B cell (primary cell): ENCODE measurements around the gene ZNF384. TPM values are rescaled to one million over a fixed set of nuclear protein-coding genes. Genes with fewer than 3 reads are reported as not detected.

Experiments
- ATAC-seq: fragments of 200-7000 bp; cut with Tn5 transposase; one replicate; pipeline ENCODE4 v1.10.0; 2021; ENCODE audit warnings: low read depth, mild to moderate bottlenecking, moderate number of reproducible peaks, moderate library complexity
- CTCF ChIA-PET: fragments of 350-600 bp; sonication (Branson Sonifier 250); formaldehyde crosslinking; loops from one replicate; lab custom pipeline; 2021; ENCODE audit warnings: antibody characterized with exemption, inconsistent platforms; lab: Charles Lee
- POLR2A ChIA-PET: fragments of 350-600 bp; sonication (Branson Sonifier 250); formaldehyde crosslinking; loops from one replicate; lab custom pipeline; 2021; ENCODE audit warnings: antibody characterized with exemption; lab: Charles Lee
- DNase-seq: peaks from one replicate; pipeline ENCODE4 v3.0.0; 2013
- H2AFZ ChIP-seq: 2 replicates; pipeline ENCODE4 v1.6.1; 2012; ENCODE audit warnings: mild to moderate bottlenecking, low read depth, low read length; ENCODE audit not compliant: insufficient read depth, poor library complexity, severe bottlenecking
- H3K27ac ChIP-seq, 2 donors: 1 replicate in 1 of 2; 2 replicates in 1 of 2; pipeline ENCODE4 v1.5.1; 2012 to 2013; ENCODE audit warnings: low read length in 2 of 2, mild to moderate bottlenecking in 2 of 2, moderate library complexity in 1 of 2
- H3K27me3 ChIP-seq, 4 experiments: fragments of 200-600 bp in 1 of 4; sonication (generic) in 1 of 4; replicated peaks in 1 of 4; 1 replicate in 2 of 4; 2 replicates in 2 of 4; pipeline versions ENCODE4 v1.6.1 to v1.7.0; 2013 to 2016; ENCODE audit warnings: low read length in 3 of 4, mild to moderate bottlenecking in 2 of 4, mixed read lengths in 1 of 4, moderate library complexity in 1 of 4; ENCODE audit not compliant: insufficient read depth in 4 of 4, control insufficient read depth in 3 of 4; ENCODE audit errors: control extremely low read depth in 1 of 4
- H3K36me3 ChIP-seq, 2 experiments: replicated peaks in 1 of 2; 1 replicate in 1 of 2; 2 replicates in 1 of 2; pipeline versions ENCODE4 v1.6.1 to v1.7.1; 2013; ENCODE audit warnings: low read length in 1 of 2; ENCODE audit not compliant: insufficient read depth in 2 of 2, control insufficient read depth in 1 of 2; ENCODE audit errors: control extremely low read depth in 1 of 2, extremely low read depth in 1 of 2
- H3K4me1 ChIP-seq, 2 donors: fragments of 200-600 bp in 1 of 2; sonication (generic) in 1 of 2; 1 replicate in 1 of 2; 2 replicates in 1 of 2; pipeline versions ENCODE4 v1.5.1 to v1.6.1; 2013 to 2017; ENCODE audit warnings: low read length in 2 of 2; ENCODE audit not compliant: control insufficient read depth in 2 of 2, insufficient read depth in 2 of 2
- H3K4me2 ChIP-seq: replicated peaks from 2 replicates; pipeline ENCODE3; 2012; ENCODE audit warnings: mild to moderate bottlenecking, low read depth, low read length; ENCODE audit not compliant: poor library complexity, severe bottlenecking
- H3K4me3 ChIP-seq, 5 experiments: fragments of 200-600 bp in 1 of 5; sonication (generic) in 1 of 5; 1 replicate in 3 of 5; 2 replicates in 2 of 5; pipeline versions ENCODE4 v1.5.1 to v1.7.0; 2011 to 2016; ENCODE audit warnings: low read length in 4 of 5, mild to moderate bottlenecking in 4 of 5, low read depth in 2 of 5, control low read depth in 1 of 5, moderate library complexity in 1 of 5; ENCODE audit not compliant: insufficient read depth in 1 of 5; ENCODE audit errors: control extremely low read depth in 1 of 5, extremely low read depth in 1 of 5
- H3K79me2 ChIP-seq: fragments of 200-600 bp; sonication (generic); one replicate; pipeline ENCODE4 v1.6.0; 2016; ENCODE audit warnings: low read length; ENCODE audit not compliant: control insufficient read depth, insufficient read depth
- H3K9ac ChIP-seq: fragments of 200-600 bp; sonication (generic); 2 replicates; pipeline ENCODE4 v1.6.1; 2017; ENCODE audit warnings: mild to moderate bottlenecking, low read length, moderate library complexity
- H3K9me3 ChIP-seq, 3 donors: one replicate each; pipeline versions ENCODE4 v1.6.1 to v1.7.1; 2013; ENCODE audit warnings: low read length in 2 of 3; ENCODE audit not compliant: control insufficient read depth in 2 of 3, insufficient read depth in 1 of 3; ENCODE audit errors: control extremely low read depth in 1 of 3
- H4K20me1 ChIP-seq: 2 replicates; pipeline ENCODE4 v1.6.0; 2012; ENCODE audit warnings: mild to moderate bottlenecking, low read length; ENCODE audit not compliant: insufficient read depth, control insufficient read depth, poor library complexity, severe bottlenecking
- H3K27ac Mint-ChIP-seq: one replicate; pipeline ENCODE4 v1.8.0; 2021; ENCODE audit warnings: mixed read lengths
- H3K27me3 Mint-ChIP-seq: one replicate; pipeline ENCODE4 v1.8.0; 2021; ENCODE audit warnings: mixed read lengths
- H3K4me1 Mint-ChIP-seq: one replicate; pipeline ENCODE4 v1.8.0; 2021; ENCODE audit warnings: mixed read lengths
- H3K4me3 Mint-ChIP-seq: one replicate; pipeline ENCODE4 v1.8.0; 2021; ENCODE audit warnings: mixed read lengths
- H3K9me3 Mint-ChIP-seq: one replicate; pipeline ENCODE4 v1.8.0; 2022; ENCODE audit warnings: mixed read lengths; ENCODE audit not compliant: insufficient read depth
- EZH2 ChIP-seq: IDR thresholded peaks from 2 replicates; pipeline ENCODE4 v1.6.1; 2012; ENCODE audit warnings: borderline replicate concordance, low read depth, mild to moderate bottlenecking, moderate library complexity, low read length; ENCODE audit not compliant: insufficient read depth, poor library complexity, severe bottlenecking
- WGBS: methylation state at CpG from one replicate; pipeline ENCODE4 v1.1.5; 2013; ENCODE audit warnings: missing lambda C conversion rate; ENCODE audit not compliant: insufficient coverage; 5-methylcytosine and 5-hydroxymethylcytosine counted together
- intact Hi-C: fragments of 100-400 bp; cut with micrococcal nuclease; formaldehyde crosslinking; loops from one replicate; pipeline ENCODE4 v1.10.0; 2022
- polyA plus RNA-seq: library from polyadenylated mRNA; depleted of rRNA; stranded (reverse); fragments of >200 nt; gene quantifications from 2 replicates; pipeline ENCODE4 v1.2.3, GENCODE V29; 2012
- total RNA-seq, 2 donors: library from RNA; stranded (reverse); fragments of 120-200 nt in 1 of 2; gene quantifications; 1 replicate in 1 of 2; 2 replicates in 1 of 2; pipeline versions ENCODE4 v1.2.3 to v1.2.4, GENCODE V29; 2013 to 2022
- TF ChIP-seq, protein P1 (sequence below): fragments of 200-600 bp; IDR thresholded peaks from one replicate; pipeline ENCODE4 v1.8.0; 2022; ENCODE audit warnings: antibody characterized with exemption, mild to moderate bottlenecking

ZNF384 gene
- total and polyA plus RNA-seq, 2 donors (not counting 1 experiment from before 2014, with no cell fraction given): 83.4 to 108 TPM

DNA sequence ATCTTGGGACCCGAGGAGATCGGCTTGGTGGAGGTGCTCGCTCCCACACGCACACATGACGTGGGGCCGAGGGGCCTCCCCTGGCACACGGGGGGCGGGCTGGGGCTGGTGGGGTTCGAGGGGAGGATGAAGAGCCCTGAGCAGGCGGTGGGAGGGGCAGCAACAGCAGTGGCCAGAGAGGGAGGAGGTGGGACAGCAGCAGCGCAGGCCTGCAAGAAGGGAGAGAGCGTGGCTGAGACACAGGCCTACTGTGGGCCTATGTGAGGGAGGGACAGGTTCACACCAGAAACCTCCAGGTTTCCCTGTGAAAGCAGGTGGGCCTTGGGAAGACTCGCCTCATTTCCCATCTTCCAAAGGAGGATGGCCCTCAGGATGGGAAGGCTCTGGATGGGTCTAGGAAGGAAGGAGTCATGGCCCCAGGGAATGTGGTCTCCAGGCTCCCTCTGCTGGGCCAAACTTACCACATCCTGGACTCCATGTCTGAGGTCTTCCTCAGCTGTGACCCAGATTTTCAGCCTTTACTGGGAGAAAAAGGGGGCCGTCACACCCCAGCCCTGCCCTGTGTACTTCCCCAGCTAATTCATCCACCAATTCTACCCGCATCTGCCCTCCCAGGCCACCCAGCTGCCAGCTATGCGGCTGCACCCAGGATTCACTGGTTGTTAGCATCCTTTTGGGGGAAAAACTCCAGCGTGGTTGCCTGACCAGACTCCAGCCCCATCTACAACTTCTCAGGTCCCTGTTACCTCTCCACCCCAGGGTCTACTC, 8.6 kb upstream of the ZNF384 start:
- Histone ChIP-seq H2AFZ (no peak overlapping the region), H3K27me3 (peaks cover 4 to 24% (median 15%) of the 10 kb centered on the region in 4 experiments), H3K4me2 (peak overlapping the region; percentile 69), H3K36me3 (peaks cover 0 to under 1% of the 10 kb centered on the region in 2 experiments), H3K9ac (no peak overlapping the region), H3K9me3 (peaks cover 0 to 3% (median 0%) of the 10 kb centered on the region in 3 donors), H3K27ac (peak overlapping the region in 1 of 2 donors; percentile 58), H3K79me2 (peaks cover 4% of the 10 kb centered on the region), H3K4me3 (peak overlapping the region in 1 of 5 experiments; percentile 6), H4K20me1 (no peaks in the 10 kb centered on the region), H3K4me1 (peaks cover 51 to 55% of the 10 kb centered on the region in 2 donors)
- H3K4me3 Mint-ChIP-seq: peak overlapping the region; percentile 61
- intact Hi-C loops: loop anchor here (2.0 kb wide), 1 partner anchor 27 kb away; the partner anchor contains the start of gene COPS7A
- H3K9me3 Mint-ChIP-seq: no peaks in the 10 kb centered on the region
- H3K27me3 Mint-ChIP-seq: peaks cover 13% of the 10 kb centered on the region
- DNase-seq: peak; percentile 52
- 75% methylated on average over 16 of the region's 17 CpGs for WGBS
- TF ChIP-seq, protein P1, sequence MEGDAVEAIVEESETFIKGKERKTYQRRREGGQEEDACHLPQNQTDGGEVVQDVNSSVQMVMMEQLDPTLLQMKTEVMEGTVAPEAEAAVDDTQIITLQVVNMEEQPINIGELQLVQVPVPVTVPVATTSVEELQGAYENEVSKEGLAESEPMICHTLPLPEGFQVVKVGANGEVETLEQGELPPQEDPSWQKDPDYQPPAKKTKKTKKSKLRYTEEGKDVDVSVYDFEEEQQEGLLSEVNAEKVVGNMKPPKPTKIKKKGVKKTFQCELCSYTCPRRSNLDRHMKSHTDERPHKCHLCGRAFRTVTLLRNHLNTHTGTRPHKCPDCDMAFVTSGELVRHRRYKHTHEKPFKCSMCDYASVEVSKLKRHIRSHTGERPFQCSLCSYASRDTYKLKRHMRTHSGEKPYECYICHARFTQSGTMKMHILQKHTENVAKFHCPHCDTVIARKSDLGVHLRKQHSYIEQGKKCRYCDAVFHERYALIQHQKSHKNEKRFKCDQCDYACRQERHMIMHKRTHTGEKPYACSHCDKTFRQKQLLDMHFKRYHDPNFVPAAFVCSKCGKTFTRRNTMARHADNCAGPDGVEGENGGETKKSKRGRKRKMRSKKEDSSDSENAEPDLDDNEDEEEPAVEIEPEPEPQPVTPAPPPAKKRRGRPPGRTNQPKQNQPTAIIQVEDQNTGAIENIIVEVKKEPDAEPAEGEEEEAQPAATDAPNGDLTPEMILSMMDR: peak; percentile 28
- TF ChIP-seq EZH2: no peak
- POLR2A ChIA-PET: interaction anchor here (0.6 to 2.6 kb wide), 3 partner anchors 26 to 107 kb away, joined by 5 to 13 read pairs (median 6); partner anchors contain the start of gene COPS7A
- H3K27ac Mint-ChIP-seq: peak overlapping the region; percentile 83
- ATAC-seq: no peak
- peaks cover 60% of the 10 kb centered on the region for H3K4me1 Mint-ChIP-seq
- CTCF ChIA-PET: interaction anchor here (1.1 to 2.5 kb wide), 7 partner anchors 8 to 145 kb away, joined by 3 to 7 read pairs (median 5); partner anchors contain the start of gene ZNF384
